ENCODE measurements around the gene CXXC5.

- no peak for TF ChIP-seq POLR2A (IDR thresholded peaks at IDR 0.05)
- TF ChIP-seq CTCF (IDR thresholded peaks at IDR 0.05): no peak
Observed at GRCh38 chr5:139695178-139695573, 47.0 kb downstream of the CXXC5 start.
